ENCODE data around the gene FGF6. TPM values are rescaled to one million over a fixed set of nuclear protein-coding genes. Genes with fewer than 3 reads are reported as not detected.

Gene FGF6
- total RNA-seq, 2 experiments from 2014 or later, result not detected

GRCh38 chr12:4448371-4448940 lies 2.8 kb upstream of the FGF6 start:
- ChIA-PET POLR2A (no interaction called here), CTCF (no interaction called here)

DNA sequence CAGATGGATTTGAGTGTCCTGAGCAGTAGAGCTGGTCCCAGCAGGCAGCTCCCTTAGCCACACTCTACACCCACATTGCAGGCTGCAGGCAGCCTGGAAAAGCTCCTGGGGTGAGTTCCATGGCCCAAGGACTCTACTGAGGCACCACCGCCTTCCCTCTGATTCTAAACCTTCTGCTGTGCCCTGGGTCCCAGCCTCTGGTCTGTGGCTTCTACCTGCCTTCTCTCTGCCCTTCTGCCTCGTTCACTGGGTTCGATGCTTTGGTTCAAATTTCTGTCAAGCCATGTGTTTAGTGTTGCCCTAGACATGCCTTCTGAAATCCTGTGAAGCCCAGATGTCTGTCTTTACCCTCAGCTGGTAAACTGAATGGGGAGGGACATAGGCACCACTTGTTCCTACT lies 1.5 kb upstream of the FGF6 start:
- CTCF ChIA-PET, result no interaction called here
- POLR2A ChIA-PET, result no interaction called here

GRCh38 chr12:4446335-4446734 lies 720 bp upstream of the FGF6 start:
- ChIA-PET POLR2A (no interaction called here), CTCF (no interaction called here)

DNA sequence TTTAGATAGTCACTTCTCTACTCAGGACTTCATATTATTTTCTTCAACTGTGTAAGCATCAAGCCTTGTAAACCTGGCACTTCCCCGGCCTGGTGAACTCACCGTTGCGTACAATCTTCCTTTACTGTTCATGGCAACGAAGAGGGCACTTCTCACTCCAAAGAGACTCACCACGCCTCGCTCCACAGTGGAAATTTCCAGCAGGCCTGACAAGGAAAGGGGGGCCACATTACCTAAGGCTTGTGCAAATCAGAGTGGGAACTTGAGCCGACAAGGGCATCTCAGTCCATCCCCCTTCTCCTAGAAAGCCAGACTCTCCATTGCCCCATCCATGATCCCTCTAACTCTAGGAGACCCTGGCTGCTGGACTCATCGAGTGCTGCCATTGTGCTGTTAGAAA lies 1.6 kb downstream of the FGF6 start:
- ChIA-PET CTCF (no interaction called here), POLR2A (no interaction called here)

DNA sequence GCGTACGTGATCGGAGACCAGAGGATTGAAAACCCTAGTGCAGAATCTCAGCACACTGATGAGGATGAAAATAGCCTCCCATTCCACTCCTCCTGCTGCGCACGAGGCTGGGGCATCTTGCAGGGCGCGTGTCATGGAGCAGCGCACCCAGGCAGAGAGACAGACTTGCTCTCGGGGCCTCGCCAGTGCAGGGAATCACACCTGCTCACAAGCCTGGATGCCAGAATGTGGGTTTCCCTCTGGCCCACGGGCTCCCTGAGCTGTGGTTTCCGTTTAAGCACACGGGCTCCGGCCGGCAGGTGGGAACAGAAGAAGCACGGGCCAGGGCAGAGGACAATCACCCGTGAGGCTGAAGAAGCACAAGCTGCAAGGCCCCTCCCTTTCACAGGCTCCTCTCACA lies 2.0 kb downstream of the FGF6 start:
- CTCF ChIA-PET, result interaction anchor here (0.6 kb wide), 1 partner anchor 20 kb away, joined by 3 read pairs; no protein-coding TSS in a partner anchor

GRCh38 chr12:4441355-4442335 lies 4.0 kb downstream of the FGF6 start:
- ChIA-PET POLR2A (no interaction called here), CTCF (no interaction called here)

More for the DNA sequence above, 2.0 kb downstream of the FGF6 start:
- POLR2A ChIA-PET, result no interaction called here

DNA sequence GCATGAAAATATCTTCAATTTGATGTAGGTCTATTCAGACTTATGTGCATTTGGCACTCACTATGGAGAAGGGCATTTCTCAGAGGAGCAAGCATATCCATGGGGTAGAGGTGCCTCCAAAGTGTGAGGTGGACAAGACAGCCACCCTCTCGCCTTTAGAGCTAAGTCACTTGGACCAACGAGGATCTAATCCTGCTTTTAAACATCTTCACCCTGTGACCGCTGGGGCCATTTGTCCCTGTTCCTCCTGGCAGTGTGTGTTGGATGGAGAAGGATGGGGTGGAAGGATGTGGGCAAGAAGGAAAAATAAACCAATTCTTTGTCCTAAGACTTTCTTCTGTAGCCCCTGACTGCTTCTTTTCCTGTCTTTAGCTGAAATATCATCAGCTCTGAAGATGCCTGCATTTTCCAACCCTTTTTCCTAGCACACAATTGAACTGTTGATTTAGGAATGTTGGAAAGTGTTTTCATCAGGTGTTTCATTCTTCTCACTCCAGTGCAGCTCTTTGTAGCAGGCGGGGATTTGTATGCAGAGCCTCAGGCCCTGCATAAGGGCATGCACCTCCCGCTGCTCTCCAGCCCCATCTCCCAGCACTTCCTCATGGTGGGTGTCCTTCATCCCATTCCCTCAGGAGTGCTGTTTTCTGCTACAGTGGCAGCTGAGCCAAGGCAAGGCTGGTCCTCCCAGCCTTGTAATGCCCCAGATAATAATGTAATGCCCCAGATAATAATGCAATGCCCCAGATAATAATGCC lies 5.3 kb downstream of the FGF6 start:
- CTCF ChIA-PET, result no interaction called here

DNA sequence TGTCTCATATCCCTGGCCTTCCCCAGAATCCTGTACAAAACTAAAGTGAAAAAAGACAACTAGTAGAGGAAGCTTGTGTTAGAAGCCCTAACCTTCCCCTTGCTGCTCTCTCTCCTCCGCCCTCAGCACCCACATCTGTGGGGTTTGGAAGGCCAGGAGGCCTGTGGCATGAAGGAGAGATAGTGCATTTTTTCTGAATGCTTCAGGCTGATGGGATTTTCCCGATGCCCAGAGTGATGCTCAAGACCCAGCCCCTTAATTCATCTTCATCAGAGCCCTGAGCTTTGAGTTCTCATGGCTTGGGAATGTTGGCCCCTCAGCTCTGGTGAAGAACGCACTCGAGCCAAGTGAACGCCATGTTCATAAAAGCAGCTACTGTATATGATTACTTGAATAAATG lies 5.9 kb downstream of the FGF6 start:
- ChIA-PET CTCF (no interaction called here), POLR2A (no interaction called here)

More for the DNA sequence above, 5.3 kb downstream of the FGF6 start:
- POLR2A ChIA-PET, result no interaction called here

DNA sequence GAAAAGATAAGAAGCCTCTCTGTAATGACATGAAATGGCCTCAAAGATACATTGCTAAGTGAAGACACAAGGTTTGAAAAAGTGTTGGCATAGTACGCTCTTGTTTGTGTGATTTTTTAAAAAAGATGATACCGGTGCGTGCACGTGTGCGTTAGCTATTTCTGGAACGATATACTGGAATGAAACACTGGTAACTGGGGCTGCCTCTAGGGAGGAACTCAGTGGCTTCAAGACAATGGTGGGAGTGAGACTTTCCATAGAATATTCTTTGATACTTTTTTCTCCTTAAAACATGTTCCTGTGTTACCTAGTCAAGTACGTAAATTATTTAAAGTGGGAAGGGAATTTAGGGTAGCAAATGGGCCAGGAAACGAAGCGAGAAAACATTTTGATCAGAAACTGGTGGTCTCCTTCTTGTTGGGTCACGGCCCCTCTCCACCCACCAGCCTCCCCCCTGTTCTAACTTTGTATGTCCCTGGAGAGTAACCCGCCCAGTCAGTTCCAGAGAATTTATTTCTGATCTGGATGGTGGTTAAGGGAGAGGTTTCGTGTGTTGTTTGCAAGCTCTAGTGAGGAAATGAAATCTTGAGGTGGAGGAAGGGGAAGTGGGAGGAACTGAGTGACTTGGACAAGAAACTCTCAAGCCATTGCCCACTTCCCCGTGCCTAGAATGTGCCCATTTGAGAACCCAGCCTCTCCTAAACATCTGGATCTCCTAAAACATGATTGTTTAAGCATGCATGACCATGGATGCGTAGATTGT lies 6.6 kb downstream of the FGF6 start:
- CTCF ChIA-PET, result no interaction called here
- POLR2A ChIA-PET, result no interaction called here

DNA sequence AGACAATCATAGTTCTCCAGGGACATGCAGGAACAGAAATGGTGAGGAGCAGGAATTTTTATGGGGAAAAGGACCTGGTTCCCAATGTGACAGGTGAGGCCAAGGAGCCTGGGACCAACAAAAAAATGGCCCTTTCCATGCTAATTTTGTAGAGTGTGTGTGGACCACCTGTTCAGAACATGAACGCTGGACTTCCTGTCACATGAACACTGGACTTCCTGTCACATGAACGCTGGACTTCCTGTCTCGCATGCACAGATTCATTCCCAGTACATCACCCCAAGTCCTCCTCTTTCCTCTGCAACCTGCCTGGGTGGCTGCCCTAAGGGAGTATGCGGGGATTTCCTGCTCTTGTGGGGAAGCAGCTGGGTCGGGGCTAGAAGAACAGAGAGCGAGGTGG lies 10.1 kb downstream of the FGF6 start:
- ChIA-PET POLR2A (no interaction called here), CTCF (no interaction called here)

- ChIA-PET CTCF (no interaction called here), POLR2A (no interaction called here)
Measured at GRCh38 chr12:4434706-4435425, 10.7 kb downstream of the FGF6 start.

- ChIA-PET POLR2A (no interaction called here), CTCF (no interaction called here)
Measured at GRCh38 chr12:4434301-4434700, 11.3 kb downstream of the FGF6 start.

DNA sequence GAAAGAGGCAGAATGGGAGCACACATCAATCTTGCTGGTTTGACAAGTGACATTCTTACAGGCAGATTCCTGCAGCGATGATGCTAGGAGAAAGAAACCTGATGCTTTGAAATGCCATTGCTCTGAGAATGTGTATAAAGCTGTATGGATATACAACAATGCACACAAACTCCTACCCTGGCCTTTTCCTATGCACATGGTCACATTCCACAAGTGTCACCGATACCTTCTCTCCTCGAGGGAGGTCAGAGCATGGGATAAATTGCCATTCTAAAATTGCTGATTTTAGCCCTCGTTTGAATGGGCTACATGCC lies 11.9 kb downstream of the FGF6 start:
- ChIA-PET POLR2A (no interaction called here), CTCF (no interaction called here)

DNA sequence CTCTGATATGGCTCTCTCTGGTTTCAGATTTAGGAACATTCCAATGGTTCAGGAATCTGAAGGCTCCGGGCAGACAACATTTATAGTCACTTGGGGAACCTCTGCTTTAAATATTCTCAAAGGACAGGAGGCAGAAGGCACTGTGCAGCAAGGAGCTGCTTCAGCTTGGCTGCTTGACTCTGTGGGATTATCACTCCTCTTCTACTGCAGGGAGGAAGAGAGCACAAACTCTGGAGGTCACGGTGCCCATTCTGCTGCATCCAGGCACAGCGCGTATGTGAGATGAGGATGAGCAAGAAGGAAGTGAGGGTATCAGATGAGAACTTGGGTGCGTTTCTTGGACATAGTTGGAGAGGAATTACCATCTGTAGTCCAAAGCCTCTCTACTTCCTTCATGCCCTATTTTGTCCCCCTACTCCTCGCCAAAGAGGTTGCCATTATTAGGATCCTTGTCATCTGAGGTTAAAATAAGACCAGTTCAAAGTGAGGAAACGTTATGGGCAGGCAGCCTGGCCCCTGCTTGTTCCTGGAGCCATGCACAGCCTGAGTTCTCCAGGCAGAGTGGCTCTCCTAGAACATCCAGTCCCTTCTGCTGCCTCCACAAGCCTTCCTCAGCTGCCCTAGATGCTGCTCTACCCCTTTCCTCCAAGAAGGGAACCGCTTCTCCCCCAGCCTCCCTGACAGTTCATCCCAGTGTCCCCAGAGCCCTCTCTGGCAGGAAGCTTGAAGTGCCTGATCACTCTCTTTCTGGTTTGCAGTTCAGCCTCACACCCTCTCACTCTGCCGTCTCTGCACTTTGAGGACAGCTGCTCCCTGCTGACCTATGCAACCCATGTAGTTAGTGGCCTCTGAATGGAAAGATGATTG lies 12.5 kb downstream of the FGF6 start:
- ChIA-PET POLR2A (no interaction called here), CTCF (no interaction called here)

- ChIA-PET POLR2A (no interaction called here), CTCF (interaction anchor here (1.0 kb wide), 1 partner anchor 10 kb away, joined by 3 read pairs; no protein-coding TSS in a partner anchor)
Measured at GRCh38 chr12:4431866-4432265, 13.7 kb downstream of the FGF6 start.

DNA sequence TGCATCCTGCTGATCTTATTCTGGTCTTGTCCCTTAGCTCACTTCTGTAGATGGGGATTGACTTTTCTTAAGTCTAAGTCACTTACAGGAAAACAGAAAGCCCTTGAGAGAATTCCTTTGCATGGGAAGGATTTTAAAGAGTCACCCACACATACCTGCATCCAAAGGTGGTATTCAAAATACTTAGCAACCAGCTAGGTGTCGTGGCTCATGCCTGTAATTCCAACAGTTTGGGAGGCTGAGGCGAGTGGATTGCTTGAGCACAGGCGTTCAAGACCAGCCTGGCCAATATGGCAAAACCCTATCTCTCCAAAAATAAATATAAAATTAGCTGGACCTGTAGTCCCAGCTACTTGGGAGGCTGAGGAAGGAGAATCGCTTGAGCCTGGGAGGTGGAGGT lies 14.2 kb downstream of the FGF6 start:
- POLR2A ChIA-PET, result no interaction called here

DNA sequence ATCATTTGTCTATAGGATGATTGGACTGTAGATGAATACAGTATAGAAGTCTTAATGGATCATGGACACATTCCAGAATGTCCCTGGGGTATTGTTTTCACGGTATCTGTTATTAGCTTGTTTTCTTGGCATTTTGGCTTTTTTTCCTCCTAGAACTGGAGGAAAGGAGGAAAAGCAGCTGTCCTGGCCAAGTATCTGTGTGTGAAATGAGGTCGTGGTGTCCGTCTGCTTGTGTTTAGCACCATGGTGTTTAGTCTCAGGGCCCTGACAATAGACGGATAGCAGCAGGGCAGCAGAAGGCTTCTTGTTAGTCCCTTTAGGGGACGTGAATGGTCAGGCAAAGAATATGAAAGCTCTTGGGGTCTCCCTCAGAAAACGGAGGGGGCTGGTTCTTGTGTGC lies 21.2 kb downstream of the FGF6 start:
- POLR2A ChIA-PET, result no interaction called here
- CTCF ChIA-PET, result no interaction called here

More for the DNA sequence above, 14.2 kb downstream of the FGF6 start:
- CTCF ChIA-PET, result interaction anchor here (1.0 kb wide), 1 partner anchor 9 kb away, joined by 3 read pairs; no protein-coding TSS in a partner anchor

- ChIA-PET CTCF (interaction anchor here (0.6 to 1.3 kb wide), 3 partner anchors 20 to 335 kb away, joined by 3 read pairs; no protein-coding TSS in a partner anchor), POLR2A (no interaction called here)
Measured at GRCh38 chr12:4423528-4424195, 22.0 kb downstream of the FGF6 start.

All from activated CD8-positive, alpha-beta memory T cell treated with anti-CD3 and anti-CD28 coated beads for 36 hours (primary cell).